Glomerular visceral epithelial cell (primary cell): ENCODE data around the gene UGT1A6.

Experiments used
- DNase-seq: peaks from one replicate; pipeline ENCODE4 v3.0.0-alpha.2; 2016; ENCODE audit errors: extremely low spot score

Gene UGT1A6

GRCh38 chr2:233819884-233820773 lies 127.4 kb downstream of the UGT1A6 start:
- no peak for DNase-seq

GRCh38 chr2:233820774-233821105 lies 128.1 kb downstream of the UGT1A6 start:
- DNase-seq: no peak

- no peak for DNase-seq
Measured at GRCh38 chr2:233821196-233821595, 128.5 kb downstream of the UGT1A6 start.

GRCh38 chr2:233821709-233822100 lies 129.0 kb downstream of the UGT1A6 start:
- DNase-seq: no peak

- DNase-seq: no peak
Measured at GRCh38 chr2:233822101-233822771, 129.5 kb downstream of the UGT1A6 start.
